NCI-H2081 (cell line): ENCODE measurements around the gene TGDS.
"Not testable (repeated sequence)": the region's sequence is repeated elsewhere in the genome, so short reads cannot be mapped to it uniquely, and the experiment has no call there.

Experiments used
- DNase-seq, 2 experiments: peaks; one replicate each; lab custom pipeline; 2025; lab: John Stamatoyannopoulos, UW

TGDS gene

DNA sequence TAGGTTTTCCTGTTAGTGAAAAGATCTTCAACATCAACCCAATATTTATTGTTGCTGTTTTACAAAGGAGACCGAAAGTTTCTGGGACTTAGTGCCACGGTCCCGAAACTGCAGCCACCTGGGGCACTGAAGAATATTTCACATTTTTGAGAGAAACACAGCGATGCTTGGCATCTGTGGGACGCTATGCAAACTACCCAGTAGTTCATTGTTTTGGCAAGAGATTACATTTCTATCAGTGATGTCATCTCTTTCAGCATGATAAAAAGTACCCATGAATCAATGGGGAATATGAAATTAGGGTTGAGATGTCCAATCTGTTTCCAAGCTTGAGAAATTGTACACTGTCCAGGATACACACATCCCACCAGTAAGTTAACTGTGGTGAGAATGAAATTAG lies 43.9 kb downstream of the TGDS start:
- DNase-seq = no peak

GRCh38 chr13:94550062-94550738 lies 45.8 kb downstream of the TGDS start:
- peak; percentile 54 to 75 for DNase-seq

DNA sequence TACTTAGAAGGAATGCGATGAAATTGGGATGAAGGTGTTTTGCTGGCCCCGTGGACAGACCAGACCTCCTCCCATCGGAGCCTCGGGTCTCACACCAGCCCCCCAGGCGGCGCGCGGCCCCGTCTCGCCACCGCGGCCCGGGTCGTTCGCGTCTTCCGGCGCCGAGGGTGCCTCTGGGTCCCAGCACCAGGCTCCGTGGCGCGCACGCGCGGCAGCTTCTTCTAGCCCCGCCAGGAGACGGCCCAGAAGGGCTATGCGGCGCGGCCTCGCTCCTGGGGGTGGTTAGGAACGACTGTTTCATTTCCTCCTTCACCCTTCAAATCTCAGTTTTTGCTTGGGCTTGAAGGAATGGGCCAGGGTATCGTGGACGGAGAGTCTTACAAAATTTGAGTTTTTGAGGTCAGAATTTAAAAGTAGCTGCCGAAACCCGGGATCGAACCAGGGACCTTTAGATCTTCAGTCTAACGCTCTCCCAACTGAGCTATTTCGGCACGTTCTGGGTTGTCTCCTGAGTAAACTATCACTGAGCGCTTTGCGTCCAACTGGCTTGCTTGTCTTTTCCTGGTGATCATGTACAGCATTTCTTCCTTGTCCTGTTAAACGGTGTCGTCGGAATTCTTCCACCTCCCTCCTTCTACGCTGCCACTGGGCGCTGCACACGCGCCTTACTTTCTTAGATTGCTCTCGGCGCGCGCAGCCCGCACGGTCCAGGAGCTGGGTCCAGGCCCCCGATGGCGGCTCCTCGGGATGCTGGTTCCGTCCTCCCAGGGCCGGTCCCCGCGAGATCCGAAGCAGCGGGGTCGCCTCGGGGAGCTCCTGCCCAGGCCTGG lies 46.5 kb downstream of the TGDS start:
- peak; percentile 88 to 92 for DNase-seq

DNA sequence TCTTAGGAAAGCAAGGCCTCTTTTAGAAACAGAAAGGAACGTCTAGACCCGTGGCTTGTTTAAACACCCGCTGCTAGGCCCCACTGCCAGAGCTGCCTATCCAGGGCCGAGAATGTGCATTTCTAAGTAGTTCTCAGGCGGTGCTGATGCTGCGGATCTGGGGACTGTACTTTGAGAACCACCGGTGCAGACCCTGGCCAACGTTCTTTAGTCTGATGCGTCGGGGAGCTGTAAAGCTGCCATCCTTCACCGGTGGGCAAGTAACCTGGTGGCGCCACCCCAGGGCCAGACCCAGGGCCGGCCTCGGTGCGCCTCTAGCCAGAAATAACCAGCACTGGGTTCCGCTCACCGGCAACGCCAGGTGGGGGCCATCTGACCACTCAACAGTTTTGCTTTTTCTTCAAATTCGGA lies 47.1 kb downstream of the TGDS start:
- peak; percentile 50 to 66 for DNase-seq

GRCh38 chr13:94548382-94548781 lies 47.6 kb downstream of the TGDS start:
- no peak for DNase-seq

DNA sequence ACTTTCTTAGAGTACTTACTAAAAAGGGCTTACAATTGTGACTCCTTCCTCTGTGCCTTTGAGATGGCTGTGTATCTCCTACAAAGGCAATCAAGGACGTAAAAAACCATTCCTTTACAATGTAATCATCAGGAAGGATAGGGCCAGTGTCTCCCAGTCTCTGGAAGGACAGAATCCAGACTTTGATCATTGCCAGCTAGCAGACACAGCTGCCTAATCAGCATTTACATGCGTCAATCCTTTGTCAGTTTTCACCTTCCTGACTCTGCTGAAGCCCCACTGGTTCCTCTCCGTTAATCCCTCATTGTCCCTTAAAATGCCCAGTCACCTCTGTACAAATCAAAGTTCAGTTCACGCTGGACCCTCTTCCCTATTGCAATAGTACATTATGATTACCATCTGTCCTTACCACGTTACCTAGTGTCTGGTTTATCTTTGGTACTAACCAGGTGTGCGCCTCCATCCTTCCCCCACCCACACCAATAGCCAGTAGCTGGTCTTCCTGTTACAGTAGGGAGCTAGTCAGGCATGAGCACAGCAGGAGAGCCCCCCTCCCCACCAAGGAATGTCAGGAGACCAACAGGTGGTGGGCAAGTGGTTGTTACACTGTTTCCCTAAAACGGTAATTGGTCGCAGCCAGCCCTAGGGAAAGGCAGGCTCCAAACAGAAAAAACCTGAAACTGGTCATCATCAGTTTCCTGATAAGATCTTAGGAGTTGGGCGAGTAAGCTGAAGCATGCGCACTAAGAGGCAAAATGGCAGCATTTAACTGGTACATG lies 49.7 kb downstream of the TGDS start:
- DNase-seq = no peak

DNA sequence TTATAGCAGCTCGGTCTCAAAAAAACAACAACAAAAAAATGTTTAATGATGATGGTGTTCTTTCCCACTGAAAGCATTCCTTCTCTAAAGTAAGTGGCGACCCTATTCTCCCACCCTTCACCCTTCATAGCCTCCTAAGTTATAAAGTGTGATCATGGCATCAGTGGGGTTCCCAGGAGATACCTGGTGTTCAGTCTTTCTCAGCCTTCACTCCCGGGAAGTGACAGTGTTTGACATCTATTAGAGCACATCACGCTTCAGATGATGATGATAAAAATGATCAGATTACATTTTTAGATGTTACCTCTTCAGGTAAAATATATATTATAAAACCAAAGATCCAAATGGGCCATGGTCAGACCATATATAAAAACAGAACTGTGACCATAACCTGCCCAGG lies 51.0 kb downstream of the TGDS start:
- no peak for DNase-seq

DNA sequence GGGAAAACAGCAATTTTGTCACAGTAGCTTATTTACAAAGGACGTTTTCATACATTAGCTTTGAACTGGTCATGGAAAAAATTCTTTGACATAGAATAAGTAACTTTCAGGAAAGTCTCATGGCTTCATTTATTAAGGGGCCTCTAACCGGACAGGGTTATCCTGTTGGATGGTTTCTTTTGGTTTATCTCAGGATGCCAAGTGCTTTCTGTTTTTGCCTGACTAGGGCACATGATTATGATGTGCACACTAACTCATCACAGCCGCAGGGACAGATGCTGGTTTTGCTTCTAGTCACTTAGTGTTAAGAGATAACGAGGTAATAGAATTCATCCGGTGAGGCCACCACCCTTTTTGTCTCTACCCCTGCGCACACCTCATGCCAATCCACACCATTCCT lies 53.0 kb downstream of the TGDS start:
- DNase-seq = no peak

DNA sequence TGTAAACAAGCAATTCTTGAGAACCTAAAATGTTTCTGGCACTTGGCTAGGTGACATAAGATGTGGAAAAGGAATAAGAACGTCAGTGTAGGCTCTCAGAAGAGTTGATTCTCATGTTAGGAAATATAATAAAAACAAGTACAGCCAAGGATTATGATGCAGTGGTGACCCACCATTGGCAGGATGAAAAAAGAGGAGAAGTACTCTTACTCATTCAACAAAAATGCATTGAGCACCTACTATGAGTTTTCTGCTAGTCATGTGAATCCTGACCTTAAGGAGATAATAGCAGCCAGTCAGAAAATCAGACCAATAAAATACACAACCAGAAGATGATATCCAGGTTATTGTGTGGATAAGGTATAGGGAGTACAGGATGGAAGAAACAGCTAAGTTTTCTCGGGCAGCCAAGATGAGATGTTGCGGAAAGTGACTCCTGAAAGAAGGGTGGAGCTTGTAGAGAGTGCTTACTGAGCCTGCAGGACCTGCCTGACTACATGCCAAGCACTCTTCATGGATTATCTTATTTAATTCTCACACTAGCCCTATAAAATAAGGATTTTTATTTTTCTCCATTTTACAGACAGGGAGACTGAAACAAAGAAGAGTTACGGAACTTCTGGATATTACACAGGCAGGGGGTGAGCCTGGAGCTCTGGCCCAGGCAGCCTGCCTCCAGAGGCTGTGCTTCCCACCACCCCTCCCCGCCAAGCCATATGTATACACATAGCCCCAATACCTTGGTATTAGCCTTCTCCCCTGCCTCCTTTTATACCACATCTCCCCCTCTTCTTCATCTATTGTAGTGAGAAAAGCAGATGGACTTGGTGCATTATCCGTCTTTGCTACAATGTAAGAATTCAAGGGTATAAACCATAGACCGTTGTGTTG lies 58.0 kb downstream of the TGDS start:
- DNase-seq = no peak

DNA sequence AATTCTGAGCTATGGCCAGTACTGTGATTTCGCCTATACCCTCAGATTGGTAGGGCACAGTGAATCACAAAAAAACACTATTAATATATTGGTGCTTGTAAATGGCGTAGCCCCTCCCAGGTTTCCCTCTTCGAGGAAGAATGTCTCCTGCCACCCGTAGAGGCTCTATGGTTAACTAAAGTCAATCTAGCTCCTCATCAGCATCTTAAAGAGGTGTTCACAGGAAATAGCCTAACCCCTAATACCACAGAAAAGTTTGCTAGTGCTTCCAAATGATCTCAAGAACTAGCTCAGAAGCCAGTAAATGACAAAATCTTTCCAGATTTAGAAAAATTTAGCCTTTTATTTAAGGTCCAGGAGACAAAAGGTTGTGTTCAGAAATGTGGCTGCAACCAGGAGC lies 60.2 kb downstream of the TGDS start:
- no peak for DNase-seq

DNA sequence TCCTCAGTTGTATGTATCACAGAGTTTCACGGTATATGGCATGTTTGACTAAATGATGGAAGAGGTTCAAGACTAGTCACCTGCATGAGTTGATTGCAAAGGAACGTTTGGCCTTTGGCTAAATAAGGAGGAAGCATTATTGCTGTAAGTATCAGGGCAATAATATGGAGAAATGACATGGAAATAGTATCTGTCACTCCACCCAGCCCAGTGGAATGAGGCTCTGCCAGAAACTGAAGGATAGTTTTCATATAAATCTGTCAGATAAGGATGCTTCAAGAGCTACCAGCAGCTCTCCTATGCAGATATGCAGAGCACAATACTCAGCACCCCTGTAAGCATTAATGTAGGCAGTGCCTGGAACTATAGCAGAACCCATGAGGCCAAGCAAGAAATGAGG lies 60.7 kb downstream of the TGDS start:
- no peak for DNase-seq

- DNase-seq = no peak
These were observed 61.8 kb downstream of the TGDS start for GRCh38 chr13:94534166-94534565.

- DNase-seq = not testable (repeated sequence)
These were observed 63.7 kb downstream of the TGDS start for GRCh38 chr13:94532278-94532677.

GRCh38 chr13:94526956-94527355 lies 69.0 kb downstream of the TGDS start:
- DNase-seq = not testable (repeated sequence)

GRCh38 chr13:94525781-94526180 lies 70.2 kb downstream of the TGDS start:
- no peak for DNase-seq

DNA sequence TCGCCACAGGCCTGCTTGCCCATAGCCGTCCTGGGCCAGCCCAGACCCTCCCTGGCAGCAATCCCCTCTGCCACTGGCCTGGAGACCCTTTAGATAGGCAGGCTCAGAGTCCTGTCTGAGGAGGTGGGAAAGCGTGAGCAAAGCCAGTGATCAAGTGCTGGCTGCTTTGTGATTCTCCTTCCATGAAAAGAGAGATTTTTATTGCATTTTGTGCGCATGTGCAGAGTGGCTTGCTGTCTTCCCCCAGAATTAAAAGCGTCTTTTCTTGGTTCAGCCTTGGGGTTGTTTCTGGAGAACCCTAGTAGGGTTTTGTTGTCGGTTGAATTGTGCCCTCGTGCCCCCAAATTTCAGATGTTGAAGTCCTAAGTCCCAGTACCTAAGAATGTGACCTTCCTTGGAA lies 71.5 kb downstream of the TGDS start:
- no peak for DNase-seq
